Nephron (organoid): ENCODE results near the gene DUSP22.

ENCODE experiments used
- H3K27ac Mint-ChIP-seq, 3 experiments: 2 replicates each; pipeline ENCODE4 v1.8.0; 2020; ENCODE audit warnings: mixed read lengths in 3 of 3, mild to moderate bottlenecking in 2 of 3, moderate library complexity in 1 of 3
- H3K27me3 Mint-ChIP-seq: 2 replicates; pipeline ENCODE4 v1.8.0; 2021; ENCODE audit warnings: low read depth, mild to moderate bottlenecking, moderate library complexity, mixed read lengths
- H3K36me3 Mint-ChIP-seq: 2 replicates; pipeline ENCODE4 v1.8.0; 2020; ENCODE audit warnings: low read depth, mixed read lengths
- H3K4me1 Mint-ChIP-seq: 2 replicates; pipeline ENCODE4 v1.8.0; 2020; ENCODE audit warnings: mixed read lengths
- H3K4me3 Mint-ChIP-seq, 3 experiments: 2 replicates each; pipeline ENCODE4 v1.8.0; 2020; ENCODE audit warnings: mild to moderate bottlenecking in 3 of 3, mixed read lengths in 3 of 3, moderate library complexity in 2 of 3
- H3K9me3 Mint-ChIP-seq: 2 replicates; pipeline ENCODE4 v1.8.0; 2020; ENCODE audit warnings: mixed read lengths
- CTCF ChIP-seq, 3 experiments: fragments of 200-600 bp; sonication (generic); IDR thresholded peaks; one replicate each; pipeline ENCODE4 v1.5.0; 2021; ENCODE audit warnings: antibody characterized with exemption in 3 of 3; ENCODE audit not compliant: unreplicated experiment in 3 of 3

The DUSP22 gene

GRCh38 chr6:303263-303662 lies 11.0 kb downstream of the DUSP22 start:
- H3K9me3 Mint-ChIP-seq, result peaks cover 13% of the 10 kb centered on the region
- peaks cover 6% of the 10 kb centered on the region for H3K36me3 Mint-ChIP-seq
- H3K4me3 Mint-ChIP-seq, result no peak overlapping the region
- no peaks in the 10 kb centered on the region for H3K27me3 Mint-ChIP-seq
- no peak overlapping the region for H3K27ac Mint-ChIP-seq
- no peak for TF ChIP-seq CTCF (IDR thresholded peaks at IDR 0.05; ENCODE audit: unreplicated experiment in 3 of 3)
- peaks cover 7% of the 10 kb centered on the region for H3K4me1 Mint-ChIP-seq

- TF ChIP-seq CTCF (IDR thresholded peaks at IDR 0.05; ENCODE audit: unreplicated experiment in 3 of 3), result no peak
- Mint-ChIP-seq H3K9me3 (peaks cover 17% of the 10 kb centered on the region), H3K36me3 (peaks cover 6% of the 10 kb centered on the region), H3K4me1 (peaks cover 8% of the 10 kb centered on the region), H3K27me3 (no peaks in the 10 kb centered on the region), H3K27ac (no peak overlapping the region), H3K4me3 (no peak overlapping the region)
Observed at GRCh38 chr6:303948-304558, 11.8 kb downstream of the DUSP22 start.

- H3K4me3 Mint-ChIP-seq, result no peak overlapping the region
- H3K27me3 Mint-ChIP-seq, result no peaks in the 10 kb centered on the region
- no peak overlapping the region for H3K27ac Mint-ChIP-seq
- peaks cover 6% of the 10 kb centered on the region for H3K36me3 Mint-ChIP-seq
- peaks cover 8% of the 10 kb centered on the region for H3K4me1 Mint-ChIP-seq
- TF ChIP-seq CTCF (IDR thresholded peaks at IDR 0.05; ENCODE audit: unreplicated experiment in 3 of 3), result no peak
- peaks cover 17% of the 10 kb centered on the region for H3K9me3 Mint-ChIP-seq
Observed at GRCh38 chr6:304833-305370, 12.6 kb downstream of the DUSP22 start.

GRCh38 chr6:305371-306206 lies 13.3 kb downstream of the DUSP22 start:
- no peak for TF ChIP-seq CTCF (IDR thresholded peaks at IDR 0.05; ENCODE audit: unreplicated experiment in 3 of 3)
- Mint-ChIP-seq H3K4me1 (peaks cover 8% of the 10 kb centered on the region), H3K27ac (no peak overlapping the region), H3K36me3 (peaks cover 6% of the 10 kb centered on the region), H3K27me3 (no peaks in the 10 kb centered on the region), H3K9me3 (peaks cover 17% of the 10 kb centered on the region), H3K4me3 (no peak overlapping the region)

GRCh38 chr6:306641-307061 lies 14.4 kb downstream of the DUSP22 start:
- Mint-ChIP-seq H3K27me3 (no peaks in the 10 kb centered on the region), H3K27ac (no peak overlapping the region), H3K4me3 (no peak overlapping the region), H3K4me1 (peaks cover 8% of the 10 kb centered on the region), H3K9me3 (peaks cover 21% of the 10 kb centered on the region), H3K36me3 (peaks cover 6% of the 10 kb centered on the region)
- TF ChIP-seq CTCF (IDR thresholded peaks at IDR 0.05; ENCODE audit: unreplicated experiment in 3 of 3), result no peak
